GM19239 (cell line): ENCODE data around the gene POP4.

Experiments
- DNase-seq: peaks from one replicate; pipeline ENCODE4 v3.0.0; 2011; ENCODE audit warnings: low spot score; ENCODE audit not compliant: insufficient read length
- FAIRE-seq: peaks from 2 replicates; lab custom pipeline; 2011; peaks lifted over from hg19 to GRCh38; lab: Jason Lieb, UNC

The POP4 gene

GRCh38 chr19:29576761-29577648 is 29.1 kb upstream of the POP4 start:
- DNase-seq, result no peak
- no peak for FAIRE-seq

GRCh38 chr19:29577649-29577963 is 28.5 kb upstream of the POP4 start:
- no peak for FAIRE-seq
- DNase-seq, result no peak

DNA sequence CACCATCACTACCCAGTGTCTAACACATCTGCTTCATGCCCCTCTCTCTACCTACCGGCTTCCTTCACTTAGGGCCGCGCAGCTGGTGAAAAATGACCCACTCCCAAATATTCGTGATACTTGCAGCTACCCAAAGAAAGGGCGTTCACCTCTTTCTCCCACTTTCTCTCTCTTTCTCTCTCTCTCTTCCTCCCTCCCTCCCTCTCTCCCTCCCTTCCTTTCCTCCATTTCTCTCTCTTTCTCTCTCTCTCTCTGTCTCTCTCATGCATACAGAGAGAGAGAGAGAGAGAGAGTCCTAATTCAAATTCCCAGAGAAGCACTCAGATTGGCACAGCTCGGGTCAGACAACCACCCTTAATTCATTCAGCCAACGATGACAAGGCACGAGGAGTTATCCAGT is 27.7 kb upstream of the POP4 start:
- DNase-seq (no peak), FAIRE-seq (no peak)

DNA sequence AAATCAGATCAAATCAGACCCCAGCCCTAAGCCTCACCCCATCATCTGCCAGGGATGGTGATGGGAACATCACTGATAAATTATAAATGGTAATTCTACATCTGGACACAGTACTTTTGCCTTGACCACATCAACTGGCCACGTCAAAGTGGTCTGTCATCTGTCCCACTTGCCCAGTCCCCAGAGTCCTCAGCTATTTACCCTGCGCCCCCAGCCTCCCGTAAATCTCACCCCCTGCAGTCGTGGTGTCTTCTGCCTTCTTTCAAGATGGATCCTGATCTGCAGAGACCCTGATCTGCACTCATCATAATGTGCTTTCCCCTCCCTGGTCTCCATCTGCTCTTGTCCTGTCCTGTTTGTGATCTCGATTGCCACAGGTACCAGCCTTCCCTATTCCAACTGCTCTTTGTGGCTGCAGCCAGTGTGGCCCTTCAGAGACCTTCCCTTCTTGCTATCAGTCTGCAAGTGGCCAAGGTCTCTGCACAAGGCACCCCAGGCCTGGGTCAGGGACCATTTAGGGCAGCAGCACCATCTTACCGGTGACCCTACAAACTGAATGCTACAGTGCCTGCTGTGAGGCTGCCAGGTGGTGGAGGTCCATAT is 26.7 kb upstream of the POP4 start:
- FAIRE-seq (no peak), DNase-seq (no peak)

DNA sequence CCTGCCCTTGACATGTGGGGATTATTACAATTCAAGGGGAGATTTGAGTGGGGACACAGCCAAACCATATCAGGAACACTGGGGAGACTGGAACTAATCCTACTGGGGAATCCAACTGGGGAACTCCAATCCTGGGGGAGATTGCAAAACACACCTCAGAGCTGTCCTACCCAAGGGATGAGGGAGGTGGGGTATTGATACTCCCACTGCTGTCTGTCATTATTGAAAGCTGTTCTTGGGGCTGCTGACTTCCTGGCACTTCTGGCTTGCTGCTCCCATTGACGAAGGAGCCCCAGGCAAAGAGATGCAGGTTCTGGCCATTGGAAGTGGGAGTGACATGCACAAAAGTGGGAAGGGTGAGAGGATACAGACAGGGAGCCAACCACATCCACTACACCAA is 24.7 kb upstream of the POP4 start:
- DNase-seq, result no peak
- FAIRE-seq, result no peak

DNA sequence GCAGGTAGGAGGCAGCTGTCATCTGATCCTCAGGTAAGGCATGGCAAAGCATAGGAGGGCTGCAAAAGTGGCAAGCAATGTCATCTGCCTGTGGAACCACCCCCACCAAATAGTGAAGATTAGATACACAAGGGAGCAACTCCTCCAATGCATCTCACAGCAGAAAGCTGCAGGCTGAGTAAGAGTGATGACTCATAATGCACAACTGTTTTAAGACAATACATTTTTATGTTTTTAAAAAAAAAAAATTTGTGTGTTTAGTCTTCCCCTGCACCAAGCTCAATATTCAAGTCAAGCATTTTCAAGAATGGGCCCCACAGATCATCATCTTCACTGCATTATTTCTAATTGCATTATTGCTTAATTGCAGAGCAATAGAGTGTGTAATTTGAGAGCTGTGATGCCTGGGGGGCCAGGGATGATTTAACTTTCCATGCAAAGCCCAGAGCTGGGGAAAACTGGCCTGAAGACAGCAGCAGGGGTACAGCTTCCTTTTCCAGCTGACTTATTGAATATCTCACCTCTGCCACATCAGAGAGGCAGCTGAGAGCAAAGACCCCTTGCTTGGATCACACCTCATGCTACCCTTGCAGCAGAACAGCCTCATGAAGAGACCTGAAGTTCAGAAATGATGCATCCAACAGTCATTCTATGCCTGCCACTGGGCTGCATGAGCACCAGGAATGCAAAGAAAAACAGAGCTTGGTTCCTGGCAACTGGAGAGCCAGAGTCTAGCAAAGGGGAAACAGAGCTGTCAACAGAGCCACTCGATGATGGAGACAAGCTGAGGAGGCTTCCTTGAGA is 22.7 kb upstream of the POP4 start:
- DNase-seq (no peak), FAIRE-seq (no peak)

DNA sequence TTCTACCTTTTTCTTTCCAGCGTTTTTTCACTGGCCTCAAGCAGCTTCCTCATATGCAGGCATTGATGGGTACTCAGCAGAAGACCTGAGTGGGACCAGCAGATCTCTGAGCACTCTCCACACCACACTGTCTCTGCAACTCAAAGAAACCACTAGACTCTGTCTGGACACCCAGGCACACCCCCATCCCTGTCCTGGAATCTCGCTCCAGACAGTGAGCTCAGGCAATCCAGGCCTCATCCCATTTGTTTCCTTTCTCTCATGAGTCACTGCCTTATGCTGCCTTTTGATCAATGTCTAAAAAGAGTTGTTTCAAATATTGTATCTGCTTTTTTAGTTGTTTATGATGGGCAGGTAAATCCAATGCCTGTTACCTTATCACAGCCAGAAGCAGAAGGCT is 19.7 kb upstream of the POP4 start:
- no peak for FAIRE-seq
- no peak for DNase-seq

DNA sequence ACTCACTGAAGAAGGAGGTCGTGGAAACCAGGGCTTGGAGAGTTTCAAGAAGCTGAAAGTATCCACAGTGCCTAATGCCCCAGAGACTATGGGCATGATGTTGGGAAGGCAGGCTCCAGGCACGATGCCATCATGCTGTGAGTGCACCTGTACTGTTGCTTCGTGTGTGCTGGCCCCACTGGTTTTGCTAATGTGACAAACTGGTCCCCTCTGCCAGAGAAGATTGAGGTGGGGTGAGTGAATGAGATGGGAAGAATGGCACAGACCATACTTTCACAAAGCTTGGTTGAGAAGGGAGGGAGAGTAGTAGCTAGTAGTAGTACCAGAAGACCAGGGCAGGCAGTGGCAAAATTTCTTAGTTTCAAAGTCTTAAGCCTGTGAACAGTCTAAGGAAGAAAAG is 19.0 kb upstream of the POP4 start:
- no peak for FAIRE-seq
- no peak for DNase-seq

DNA sequence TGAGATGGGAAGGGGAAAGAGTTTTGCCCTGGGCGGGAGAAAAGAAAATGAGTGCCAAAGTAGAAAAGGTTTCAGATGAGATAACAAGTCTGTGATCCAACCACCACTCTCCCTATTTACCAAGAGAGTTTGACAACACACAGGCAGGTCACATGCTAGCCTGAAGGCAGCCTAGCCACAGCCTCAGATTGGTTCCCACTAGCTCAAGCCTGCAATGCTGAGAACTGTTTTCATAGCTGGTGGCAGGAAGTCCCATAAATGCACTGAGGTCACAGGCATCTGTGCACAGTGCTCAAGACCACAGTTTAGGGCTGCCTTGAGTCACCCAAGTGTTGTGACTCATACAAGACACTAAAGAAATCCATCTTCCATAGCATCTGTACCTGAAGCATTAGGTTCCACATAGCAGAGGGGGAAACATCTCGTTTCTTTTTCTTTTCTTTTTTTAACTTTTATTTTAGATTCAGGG is 18.5 kb upstream of the POP4 start:
- no peak for FAIRE-seq
- DNase-seq, result no peak

GRCh38 chr19:29588095-29588494 is 18.0 kb upstream of the POP4 start:
- no peak for FAIRE-seq

GRCh38 chr19:29590278-29590677 is 15.8 kb upstream of the POP4 start:
- FAIRE-seq (no peak), DNase-seq (no peak)

More at GRCh38 chr19:29588095-29588494, 18.0 kb upstream of the POP4 start:
- no peak for DNase-seq

DNA sequence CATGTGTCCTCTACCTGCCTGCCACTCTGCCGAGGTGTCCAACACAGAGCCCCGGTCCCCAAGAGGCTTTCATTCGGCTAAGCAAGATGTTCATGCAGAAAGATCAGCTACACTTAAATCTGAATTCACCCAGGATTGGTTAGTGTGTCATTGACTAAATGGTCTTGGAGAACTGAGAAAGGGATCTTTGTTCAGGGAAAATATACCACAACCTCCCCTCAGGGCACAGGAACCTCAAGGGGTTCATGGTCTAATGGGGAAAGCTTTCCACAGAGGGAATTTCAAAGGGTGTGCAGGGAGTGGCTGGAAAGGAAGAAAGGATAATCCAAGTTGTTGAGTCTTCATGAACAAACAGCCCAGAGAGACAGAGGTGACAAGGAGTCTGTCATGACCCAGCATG is 14.4 kb upstream of the POP4 start:
- DNase-seq (no peak), FAIRE-seq (no peak)

DNA sequence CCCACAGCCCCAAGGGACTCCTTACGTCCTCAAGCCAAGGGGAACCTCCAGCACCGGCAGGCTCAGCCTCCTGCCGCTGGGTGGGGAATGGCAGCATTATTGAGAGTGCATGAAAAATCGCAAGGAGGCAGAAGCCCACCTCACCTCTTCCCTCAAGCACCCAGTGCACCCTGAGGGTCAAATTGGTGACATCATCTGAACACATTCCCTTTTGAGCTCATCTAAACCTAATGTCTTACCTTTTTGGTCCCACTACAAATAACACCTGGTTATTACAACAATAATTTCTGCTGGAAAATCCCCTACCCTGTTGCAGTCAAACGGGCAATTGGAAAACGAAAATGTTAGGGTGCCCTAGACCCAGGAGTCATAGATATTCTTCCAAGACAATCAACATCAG is 12.2 kb upstream of the POP4 start:
- DNase-seq (no peak), FAIRE-seq (no peak)

DNA sequence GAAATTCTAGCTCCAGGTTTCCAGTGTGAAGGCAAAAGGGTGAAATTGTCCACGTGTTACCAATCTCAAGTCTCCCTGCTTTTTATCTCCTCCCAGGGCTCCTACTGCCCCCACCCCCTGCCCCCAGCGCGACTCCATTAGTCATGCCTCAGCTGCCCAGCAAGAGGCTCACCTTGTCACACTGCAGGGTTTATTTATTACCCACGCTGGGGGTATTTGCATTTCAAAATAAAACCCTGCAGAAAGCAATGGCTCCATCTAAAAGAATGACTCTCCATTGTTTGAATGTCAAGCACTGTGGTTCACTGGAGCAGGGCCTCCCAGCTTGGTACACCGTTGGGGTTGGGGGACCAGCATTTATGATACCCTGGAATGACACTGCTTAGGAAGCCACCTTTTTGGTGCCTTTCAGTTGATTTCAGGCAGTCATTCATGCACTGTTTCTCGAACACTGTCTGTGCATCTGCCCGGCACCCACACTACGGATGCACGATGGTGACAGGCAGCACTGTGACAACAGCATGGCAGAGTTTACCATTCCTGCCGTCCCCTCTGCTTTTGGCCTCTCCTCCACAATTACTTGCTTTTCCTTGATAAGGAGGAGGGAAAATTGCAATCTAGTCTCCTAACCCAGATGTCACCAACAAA is 9.9 kb upstream of the POP4 start:
- FAIRE-seq, result no peak
- no peak for DNase-seq

DNA sequence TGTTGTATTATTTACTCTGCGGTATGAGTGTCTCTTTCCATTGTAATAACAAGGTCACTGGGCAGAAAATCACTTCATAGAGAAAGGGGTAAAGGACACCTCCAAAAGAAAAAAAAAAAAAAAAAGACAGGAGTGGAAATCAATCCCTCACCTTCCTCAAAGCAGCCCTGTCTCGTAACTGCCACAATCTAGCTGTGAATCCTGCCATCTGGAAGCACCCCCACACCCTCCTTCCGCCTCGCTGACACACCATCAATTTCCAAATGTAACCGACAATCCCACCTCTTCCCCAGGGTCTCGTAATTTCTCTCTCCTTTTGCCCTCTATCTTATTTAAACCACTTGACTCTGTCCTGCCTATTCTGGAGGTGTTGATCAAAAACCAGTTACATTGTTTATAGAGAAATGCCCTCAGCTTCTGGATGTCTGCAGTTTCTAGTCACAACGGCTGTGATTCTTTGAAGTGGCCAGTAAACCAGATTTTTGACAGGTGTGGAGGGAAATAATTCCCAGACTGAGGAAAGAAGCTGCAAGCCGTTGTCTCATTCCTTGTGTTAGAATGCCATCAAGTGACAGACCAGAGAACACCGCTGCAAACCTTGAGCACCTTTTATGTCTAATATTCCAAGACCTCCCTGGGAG is 9.1 kb upstream of the POP4 start:
- DNase-seq, result no peak
- FAIRE-seq, result no peak

- FAIRE-seq (no peak), DNase-seq (no peak)
Observed at GRCh38 chr19:29598036-29598435, 8.0 kb upstream of the POP4 start.

DNA sequence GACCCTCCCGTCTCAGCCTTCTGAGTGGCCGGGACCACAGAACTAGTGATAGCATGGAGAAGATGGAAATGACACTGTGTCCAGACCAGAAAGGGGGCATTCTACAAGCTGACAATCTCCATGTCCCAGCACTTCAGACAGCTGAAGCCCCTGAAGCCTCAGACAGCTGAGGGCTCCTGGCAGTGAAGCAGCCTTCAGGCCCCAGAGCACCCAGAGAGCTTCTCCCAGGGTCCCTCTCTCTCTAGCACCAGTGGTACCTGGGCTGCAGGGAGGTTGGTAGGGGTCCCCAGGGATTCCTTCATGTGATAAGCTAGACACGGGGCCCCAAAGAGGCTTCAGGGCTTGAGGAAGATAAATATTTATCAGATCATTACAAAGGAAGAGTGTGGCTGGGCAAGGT is 7.6 kb upstream of the POP4 start:
- FAIRE-seq, result no peak
- no peak for DNase-seq

- FAIRE-seq (no peak), DNase-seq (no peak)
Observed at GRCh38 chr19:29603308-29603707, 2.8 kb upstream of the POP4 start.

- DNase-seq (no peak), FAIRE-seq (no peak)
Observed at GRCh38 chr19:29606420-29606747, 301 bp downstream of the POP4 start.

DNA sequence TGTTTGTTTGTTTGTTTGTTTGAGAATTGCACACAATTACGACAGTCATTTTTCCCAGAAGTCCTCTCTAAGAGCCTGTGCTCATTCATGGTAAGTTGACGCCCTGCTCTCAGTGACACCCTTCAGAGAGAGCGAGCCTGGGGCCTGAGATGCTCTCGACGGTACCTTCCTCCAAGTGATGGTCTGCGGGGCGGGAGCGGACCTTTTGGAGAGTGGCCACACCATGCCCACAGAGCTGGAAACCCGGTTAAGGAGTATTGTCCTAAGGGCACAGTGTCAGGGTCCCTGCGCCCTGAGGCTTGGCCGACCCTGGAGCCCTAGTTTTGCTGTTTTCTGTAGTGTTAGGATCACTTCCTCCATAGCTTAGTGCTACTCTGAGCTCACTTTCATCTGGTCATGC is 3.6 kb downstream of the POP4 start:
- DNase-seq (no peak), FAIRE-seq (no peak)
